HCT116 (cell line): ENCODE data around the gene ZMYND19.

Experiments used
- ELF1 ChIP-seq: IDR thresholded peaks from 2 replicates; pipeline ENCODE4 v1.6.1; 2012; ENCODE audit warnings: low read depth, borderline replicate concordance
- EZH2 ChIP-seq: fragments of 200-600 bp; sonication (generic); IDR thresholded peaks from 2 replicates; pipeline ENCODE4 v1.6.1; 2017; ENCODE audit warnings: antibody characterized with exemption, mixed run types
- EZH2phosphoT487 ChIP-seq: fragments of 200-600 bp; IDR thresholded peaks from 2 replicates; pipeline ENCODE4 v1.6.1; 2018; ENCODE audit warnings: antibody characterized with exemption, borderline replicate concordance
- FOSL1 ChIP-seq: IDR thresholded peaks from 2 replicates; pipeline ENCODE4 v1.6.1; 2012; ENCODE audit warnings: low read depth
- POLR2A ChIP-seq: IDR thresholded peaks from 2 replicates; pipeline ENCODE4 v1.7.0; 2011; ENCODE audit warnings: borderline replicate concordance; ENCODE audit not compliant: insufficient read depth, insufficient read length; ENCODE audit errors: extremely low read depth
- POLR2AphosphoS5 ChIP-seq: IDR thresholded peaks from 2 replicates; pipeline ENCODE4 v1.6.1; 2011; ENCODE audit warnings: mild to moderate bottlenecking, low read depth, low read length, moderate library complexity
- REST ChIP-seq: IDR thresholded peaks from 2 replicates; pipeline ENCODE4 v1.6.1; 2012; ENCODE audit warnings: low read depth
- SIN3A ChIP-seq: IDR thresholded peaks from 2 replicates; pipeline ENCODE4 v1.6.1; 2012; ENCODE audit warnings: low read depth
- SP1 ChIP-seq: IDR thresholded peaks from 2 replicates; pipeline ENCODE4 v1.6.1; 2012; ENCODE audit warnings: low read depth
- YY1 ChIP-seq: IDR thresholded peaks from 2 replicates; pipeline ENCODE4 v1.6.1; 2011; ENCODE audit warnings: low read length, low read depth, moderate library complexity, mild to moderate bottlenecking; ENCODE audit not compliant: insufficient replicate concordance; ENCODE audit errors: extremely low read depth
- ZFX ChIP-seq: fragments of 450-650 bp; IDR thresholded peaks from 2 replicates; pipeline ENCODE4 v1.6.1; 2017
- ZNF274 ChIP-seq: fragments of 200-500 bp; sonication (Bioruptor generic); IDR thresholded peaks from 2 replicates; pipeline ENCODE4 v1.6.1; 2014; ENCODE audit warnings: mild to moderate bottlenecking, low read depth, low read length, inconsistent platforms
- TF ChIP-seq, protein P1 (sequence below), 3 experiments: fragments of 200-600 bp in 1 of 3; sonication (generic) in 1 of 3; IDR thresholded peaks in 2 of 3; conservative IDR thresholded peaks in 1 of 3; 2 replicates each; pipeline ENCODE4 v1.5.1; 2012 to 2017; ENCODE audit warnings: low read depth in 2 of 3, low read length in 2 of 3, antibody characterized with exemption in 1 of 3, borderline replicate concordance in 1 of 3, control low read depth in 1 of 3, mild to moderate bottlenecking in 1 of 3, mixed read lengths in 1 of 3, mixed run types in 1 of 3, moderate library complexity in 1 of 3; ENCODE audit not compliant: insufficient read depth in 1 of 3
- TF ChIP-seq, protein P2 (sequence below): IDR thresholded peaks from 2 replicates; pipeline ENCODE4 v1.6.1; 2011; ENCODE audit warnings: mild to moderate bottlenecking, low read length, moderate library complexity; ENCODE audit not compliant: insufficient replicate concordance; ENCODE audit errors: extremely low read depth

GRCh38 chr9:137606734-137607138 lies 16.4 kb upstream of the ZMYND19 start:
- TF ChIP-seq, protein P1, sequence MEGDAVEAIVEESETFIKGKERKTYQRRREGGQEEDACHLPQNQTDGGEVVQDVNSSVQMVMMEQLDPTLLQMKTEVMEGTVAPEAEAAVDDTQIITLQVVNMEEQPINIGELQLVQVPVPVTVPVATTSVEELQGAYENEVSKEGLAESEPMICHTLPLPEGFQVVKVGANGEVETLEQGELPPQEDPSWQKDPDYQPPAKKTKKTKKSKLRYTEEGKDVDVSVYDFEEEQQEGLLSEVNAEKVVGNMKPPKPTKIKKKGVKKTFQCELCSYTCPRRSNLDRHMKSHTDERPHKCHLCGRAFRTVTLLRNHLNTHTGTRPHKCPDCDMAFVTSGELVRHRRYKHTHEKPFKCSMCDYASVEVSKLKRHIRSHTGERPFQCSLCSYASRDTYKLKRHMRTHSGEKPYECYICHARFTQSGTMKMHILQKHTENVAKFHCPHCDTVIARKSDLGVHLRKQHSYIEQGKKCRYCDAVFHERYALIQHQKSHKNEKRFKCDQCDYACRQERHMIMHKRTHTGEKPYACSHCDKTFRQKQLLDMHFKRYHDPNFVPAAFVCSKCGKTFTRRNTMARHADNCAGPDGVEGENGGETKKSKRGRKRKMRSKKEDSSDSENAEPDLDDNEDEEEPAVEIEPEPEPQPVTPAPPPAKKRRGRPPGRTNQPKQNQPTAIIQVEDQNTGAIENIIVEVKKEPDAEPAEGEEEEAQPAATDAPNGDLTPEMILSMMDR (IDR thresholded peaks at IDR 0.05 in 2 of 3, conservative IDR thresholded peaks at IDR 0.05 in 1 of 3; ENCODE audit: borderline replicate concordance in 1 of 3, insufficient read depth in 1 of 3, low read depth in 2 of 3, low read length in 2 of 3), result no peak
- TF ChIP-seq POLR2A, result no peak
- TF ChIP-seq REST, result no peak
- TF ChIP-seq EZH2phosphoT487, result no peak
- TF ChIP-seq ZFX, result no peak
- no peak for TF ChIP-seq EZH2
- no peak for TF ChIP-seq POLR2AphosphoS5
- TF ChIP-seq SIN3A, result no peak
- TF ChIP-seq FOSL1, result no peak
- no peak for TF ChIP-seq ZNF274
- TF ChIP-seq, protein P2, sequence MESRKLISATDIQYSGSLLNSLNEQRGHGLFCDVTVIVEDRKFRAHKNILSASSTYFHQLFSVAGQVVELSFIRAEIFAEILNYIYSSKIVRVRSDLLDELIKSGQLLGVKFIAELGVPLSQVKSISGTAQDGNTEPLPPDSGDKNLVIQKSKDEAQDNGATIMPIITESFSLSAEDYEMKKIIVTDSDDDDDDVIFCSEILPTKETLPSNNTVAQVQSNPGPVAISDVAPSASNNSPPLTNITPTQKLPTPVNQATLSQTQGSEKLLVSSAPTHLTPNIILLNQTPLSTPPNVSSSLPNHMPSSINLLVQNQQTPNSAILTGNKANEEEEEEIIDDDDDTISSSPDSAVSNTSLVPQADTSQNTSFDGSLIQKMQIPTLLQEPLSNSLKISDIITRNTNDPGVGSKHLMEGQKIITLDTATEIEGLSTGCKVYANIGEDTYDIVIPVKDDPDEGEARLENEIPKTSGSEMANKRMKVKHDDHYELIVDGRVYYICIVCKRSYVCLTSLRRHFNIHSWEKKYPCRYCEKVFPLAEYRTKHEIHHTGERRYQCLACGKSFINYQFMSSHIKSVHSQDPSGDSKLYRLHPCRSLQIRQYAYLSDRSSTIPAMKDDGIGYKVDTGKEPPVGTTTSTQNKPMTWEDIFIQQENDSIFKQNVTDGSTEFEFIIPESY, result no peak
- no peak for TF ChIP-seq ELF1
- no peak for TF ChIP-seq YY1
- no peak for TF ChIP-seq SP1
